Transverse colon (tissue), 4 donors: ENCODE results near the gene MRPL39. TPM values are rescaled to one million over a fixed set of nuclear protein-coding genes. Genes with fewer than 3 reads are reported as not detected.

ENCODE experiments used
- DNase-seq: peaks from one replicate; pipeline ENCODE4 v3.0.0-alpha.2; 2019
- H3K27ac ChIP-seq, 4 donors: fragments of 200-600 bp; sonication (generic); 2 replicates each; pipeline ENCODE4 v1.5.1; 2016 to 2018; ENCODE audit warnings: inconsistent platforms in 4 of 4
- H3K27me3 ChIP-seq: fragments of 200-600 bp; sonication (generic); 2 replicates; pipeline ENCODE4 v1.5.1; 2017; ENCODE audit warnings: inconsistent platforms
- H3K36me3 ChIP-seq, 4 donors: fragments of 200-600 bp; sonication (generic); 2 replicates each; pipeline ENCODE4 v1.5.1; 2017 to 2019; ENCODE audit warnings: inconsistent platforms in 4 of 4
- H3K4me1 ChIP-seq, 4 donors: fragments of 200-600 bp; sonication (generic); 2 replicates each; pipeline ENCODE4 v1.5.1; 2017 to 2020; ENCODE audit warnings: inconsistent platforms in 4 of 4
- H3K4me3 ChIP-seq, 4 donors: fragments of 200-600 bp; sonication (generic); 1 replicate in 1 of 4; 2 replicates in 3 of 4; pipeline versions ENCODE4 v1.5.1 to v1.6.1; 2017 to 2019; ENCODE audit warnings: inconsistent platforms in 4 of 4
- H3K9me3 ChIP-seq, 2 donors: fragments of 200-600 bp; sonication (generic); 2 replicates each; pipeline ENCODE4 v1.5.1; 2017 to 2019; ENCODE audit warnings: inconsistent platforms in 2 of 2
- CTCF ChIP-seq, 5 experiments: fragments of 200-600 bp in 3 of 5; fragments of 450-650 bp in 2 of 5; sonication (generic) in 3 of 5; IDR thresholded peaks; 1 replicate in 2 of 5; 2 replicates in 3 of 5; pipeline ENCODE4 v1.5.1; 2016 to 2017; ENCODE audit warnings: antibody characterized with exemption in 5 of 5, inconsistent platforms in 3 of 5, mild to moderate bottlenecking in 2 of 5, moderate library complexity in 1 of 5
- EP300 ChIP-seq: sonication (generic); formaldehyde crosslinking; IDR thresholded peaks from one replicate; pipeline ENCODE4 v1.6.1; 2017; ENCODE audit warnings: antibody characterized with exemption, low read depth
- POLR2A ChIP-seq: fragments of 450-650 bp; IDR thresholded peaks from one replicate; pipeline ENCODE4 v1.6.1; 2016; ENCODE audit warnings: antibody characterized with exemption, mild to moderate bottlenecking, moderate library complexity
- POLR2AphosphoS5 ChIP-seq, 3 donors: sonication (generic); formaldehyde crosslinking; IDR thresholded peaks; one replicate each; pipeline ENCODE4 v1.6.1; 2016; ENCODE audit warnings: antibody characterized with exemption in 3 of 3
- WGBS, 2 donors: methylation state at CpG; one replicate each; pipeline ENCODE4 v1.1.5; 2018; ENCODE audit warnings: low coverage in 1 of 2; 5-methylcytosine and 5-hydroxymethylcytosine counted together
- in situ Hi-C, 4 donors: fragments of 200-750 bp; cut with MboI; loops; one replicate each; pipeline versions ENCODE4 v1.15.0 to v1.15.1; 2017; ENCODE audit warnings: low sequenced_read_pairs in 3 of 4, low pct_ligation_motif_present in 1 of 4, low pct_unique_long_range_greater_than_20kb in 1 of 4
- intact Hi-C: fragments of 100-400 bp; cut with DNase I; formaldehyde crosslinking; loops from one replicate; pipeline ENCODE4 v1.15.1; 2023; ENCODE audit warnings: low total_unique reads
- total RNA-seq, 4 donors: library from RNA; depleted of rRNA; stranded (reverse); fragments of >200 nt; gene quantifications; one replicate each; pipeline ENCODE4 v1.1.0, GENCODE V29; 2016

The MRPL39 gene
- total RNA-seq, 4 donors from 2014 or later = 10.1 to 16.8 (median 14.9) TPM; not detected in 1

- WGBS, 2 donors = 68 to 72% methylated on average over 3 of the region's 3 CpGs
- H3K4me1 ChIP-seq = peaks cover 0 to 14% (median 0%) of the 10 kb centered on the region in 4 donors
Observed at GRCh38 chr21:25572861-25573310, 34.4 kb downstream of the MRPL39 start.

GRCh38 chr21:25571726-25572121 lies 35.6 kb downstream of the MRPL39 start:
- no peaks in the 10 kb centered on the region for H3K9me3 ChIP-seq
- 50 to 79% methylated on average over 1 of the region's 1 CpG for WGBS, 2 donors
- no peak for DNase-seq
- no peaks in the 10 kb centered on the region for H3K36me3 ChIP-seq
- TF ChIP-seq POLR2AphosphoS5 (IDR thresholded peaks at IDR 0.05) = no peak
- TF ChIP-seq EP300 = no peak
- no peak for TF ChIP-seq POLR2A
- no peak for TF ChIP-seq CTCF (IDR thresholded peaks at IDR 0.05)
- H3K4me1 ChIP-seq = peaks cover 0 to 16% (median 0%) of the 10 kb centered on the region in 4 donors
- no peak overlapping the region for H3K27ac ChIP-seq
- no peaks in the 10 kb centered on the region for H3K27me3 ChIP-seq
- in situ Hi-C loops = no loop called here
- intact Hi-C loops = no loop called here
- H3K4me3 ChIP-seq = no peak overlapping the region

More at GRCh38 chr21:25572861-25573310, 34.4 kb downstream of the MRPL39 start:
- DNase-seq = no peak
- Histone ChIP-seq H3K27me3 (no peaks in the 10 kb centered on the region), H3K36me3 (no peaks in the 10 kb centered on the region), H3K9me3 (no peaks in the 10 kb centered on the region), H3K4me3 (no peak overlapping the region), H3K27ac (peak overlapping the region in 3 of 4 donors; percentile 1 to 51 (median 16))
- no peak for TF ChIP-seq CTCF (IDR thresholded peaks at IDR 0.05)
- TF ChIP-seq POLR2A = no peak
- no peak for TF ChIP-seq EP300
- no peak for TF ChIP-seq POLR2AphosphoS5 (IDR thresholded peaks at IDR 0.05)
- in situ Hi-C loops = no loop called here
- intact Hi-C loops = no loop called here

GRCh38 chr21:25569711-25570110 lies 37.6 kb downstream of the MRPL39 start:
- Histone ChIP-seq H3K27me3 (no peaks in the 10 kb centered on the region), H3K36me3 (no peaks in the 10 kb centered on the region), H3K4me1 (peaks cover 0 to 16% (median 0%) of the 10 kb centered on the region in 4 donors), H3K27ac (peak overlapping the region in 1 of 4 donors; percentile 6), H3K4me3 (no peak overlapping the region), H3K9me3 (no peaks in the 10 kb centered on the region)
- no peak for DNase-seq
- in situ Hi-C loops = no loop called here
- TF ChIP-seq POLR2AphosphoS5 (IDR thresholded peaks at IDR 0.05) (no peak), CTCF (IDR thresholded peaks at IDR 0.05) (no peak), POLR2A (no peak), EP300 (no peak)
- intact Hi-C loops = no loop called here
- 75 to 78% methylated on average over 3 to 4 of the region's 4 CpGs for WGBS, 2 donors

- peaks cover 0 to 16% (median 0%) of the 10 kb centered on the region in 4 donors for H3K4me1 ChIP-seq
- no peaks in the 10 kb centered on the region for H3K36me3 ChIP-seq
- intact Hi-C loops (no loop called here), in situ Hi-C loops (no loop called here)
- no peak overlapping the region for H3K4me3 ChIP-seq
- WGBS, 2 donors = 63 to 87% methylated on average over 1 of the region's 1 CpG
- no peaks in the 10 kb centered on the region for H3K9me3 ChIP-seq
- DNase-seq = no peak
- no peaks in the 10 kb centered on the region for H3K27me3 ChIP-seq
- no peak overlapping the region for H3K27ac ChIP-seq
- TF ChIP-seq POLR2AphosphoS5 (IDR thresholded peaks at IDR 0.05) (no peak), EP300 (no peak), POLR2A (no peak), CTCF (IDR thresholded peaks at IDR 0.05) (no peak)
Observed at GRCh38 chr21:25569084-25569483, 38.2 kb downstream of the MRPL39 start.
